ENCODE measurements around the gene BAX.
"Not testable (repeated sequence)": the region's sequence is repeated elsewhere in the genome, so short reads cannot be mapped to it uniquely, and the experiment has no call there.

- not testable (repeated sequence) for TF ChIP-seq GABPA (IDR thresholded peaks at IDR 0.05 in 1 of 2, conservative IDR thresholded peaks at IDR 0.05 in 1 of 2); REST (IDR thresholded peaks at IDR 0.05); CTCF (IDR thresholded peaks at IDR 0.05; ENCODE audit: low read depth, low read length, missing input control); RAD21 (IDR thresholded peaks at IDR 0.05); ATF3 (IDR thresholded peaks at IDR 0.05); MAX (IDR thresholded peaks at IDR 0.05); YY1 (IDR thresholded peaks at IDR 0.05); RXRA (IDR thresholded peaks at IDR 0.05); SP1 (IDR thresholded peaks at IDR 0.05); TAF1 (conservative IDR thresholded peaks at IDR 0.05); ZBTB33 (IDR thresholded peaks at IDR 0.05)
Observed at GRCh38 chr19:48909424-48910077, 45.1 kb upstream of the BAX start.

All from liver (tissue), 3 donors.